Measurements from ENCODE around the gene RSAD1.

GRCh38 chr17:50507871-50508572 is 29.4 kb downstream of the RSAD1 start, which contains the start of gene MYCBPAP:
- TF ChIP-seq CTCF (IDR thresholded peaks at IDR 0.05) (no peak; the same call in 1 of the 2 replicates), ZBTB33 (IDR thresholded peaks at IDR 0.05; ENCODE audit: borderline replicate concordance, low read depth) (no peak), FOXJ3 (CRISPR knock-in tag; IDR thresholded peaks at IDR 0.05) (no peak), RFX5 (IDR thresholded peaks at IDR 0.05; ENCODE audit: low read length) (no peak)

Data from SK-N-SH (cell line).